Colonic mucosa (tissue), 4 donors: ENCODE measurements around the gene SLC39A6. TPM values are rescaled to one million over a fixed set of nuclear protein-coding genes. Genes with fewer than 3 reads are reported as not detected.
"Not testable (repeated sequence)": the region's sequence is repeated elsewhere in the genome, so short reads cannot be mapped to it uniquely, and the experiment has no call there.

Source experiments
- DNase-seq: peaks from one replicate; pipeline ENCODE4 v3.0.0-alpha.2; 2020
- H3K27ac ChIP-seq: fragments of 200-600 bp; one replicate; pipeline ENCODE4 v1.8.0; 2021
- H3K27me3 ChIP-seq: fragments of 200-600 bp; one replicate; pipeline ENCODE4 v1.8.0; 2021
- H3K36me3 ChIP-seq: fragments of 200-600 bp; one replicate; pipeline ENCODE4 v1.8.0; 2021
- H3K4me1 ChIP-seq: fragments of 200-600 bp; one replicate; pipeline ENCODE4 v1.8.0; 2021; ENCODE audit warnings: mild to moderate bottlenecking
- H3K4me3 ChIP-seq: fragments of 200-600 bp; one replicate; pipeline ENCODE4 v1.8.0; 2021
- H3K9ac ChIP-seq, 2 donors: one replicate each; pipeline ENCODE4 v1.7.0; 2013; ENCODE audit warnings: control low read depth in 2 of 2, low read depth in 2 of 2, low read length in 2 of 2
- H3K9me3 ChIP-seq: fragments of 200-600 bp; one replicate; pipeline ENCODE4 v1.8.0; 2021
- CTCF ChIP-seq: fragments of 200-600 bp; IDR thresholded peaks from one replicate; pipeline ENCODE4 v1.8.0; 2022; ENCODE audit warnings: antibody characterized with exemption, mild to moderate bottlenecking
- intact Hi-C: fragments of 100-400 bp; cut with DNase I; formaldehyde crosslinking; loops from one replicate; pipeline ENCODE4 v1.14.1; 2022
- total RNA-seq, 2 donors: library from RNA; stranded (reverse); fragmentation: NEBNext Ultra II Directional in 1 of 2; extraction: Animal tissue kit (Norgen Biotek cat#: 25700) in 1 of 2; gene quantifications; one replicate each; pipeline ENCODE4 v1.2.1, GENCODE V29; 2021
- donor health status: healthy.
- donor health status: DM: no; HTN: no; CAD: no.
- donor health status: DM: no; HTN: no; CAD: no.

Gene SLC39A6
- total RNA-seq, 2 donors from 2014 or later: 9.9 to 15.3 TPM

- no peak for TF ChIP-seq CTCF
- H3K9me3 ChIP-seq: no peaks in the 10 kb centered on the region
- no peaks in the 10 kb centered on the region for H3K27me3 ChIP-seq
- H3K27ac ChIP-seq: no peak overlapping the region
- H3K4me1 ChIP-seq: no peaks in the 10 kb centered on the region
- no peaks in the 10 kb centered on the region for H3K36me3 ChIP-seq
- no peak for DNase-seq
- no peak overlapping the region for H3K9ac ChIP-seq
- H3K4me3 ChIP-seq: peak overlapping the region; percentile 69
- intact Hi-C loops: no loop called here
Observed at GRCh38 chr18:36066001-36066400, 63.1 kb downstream of the SLC39A6 start.

GRCh38 chr18:36064809-36065079 is 64.4 kb downstream of the SLC39A6 start:
- H3K4me3 ChIP-seq, H3K27me3 ChIP-seq, intact Hi-C loops, DNase-seq, H3K9me3 ChIP-seq, H3K36me3 ChIP-seq, H3K9ac ChIP-seq, H3K4me1 ChIP-seq, H3K27ac ChIP-seq: not testable (repeated sequence)

GRCh38 chr18:36064027-36064808 is 64.9 kb downstream of the SLC39A6 start:
- no peak for TF ChIP-seq CTCF
- H3K36me3 ChIP-seq: no peaks in the 10 kb centered on the region
- no peaks in the 10 kb centered on the region for H3K27me3 ChIP-seq
- H3K4me1 ChIP-seq: no peaks in the 10 kb centered on the region
- DNase-seq: no peak
- H3K9me3 ChIP-seq: no peaks in the 10 kb centered on the region
- H3K4me3 ChIP-seq: no peak overlapping the region
- no peak overlapping the region for H3K27ac ChIP-seq
- no peak overlapping the region for H3K9ac ChIP-seq
- intact Hi-C loops: no loop called here

GRCh38 chr18:36058674-36059073 is 70.5 kb downstream of the SLC39A6 start:
- H3K4me3 ChIP-seq: no peak overlapping the region
- intact Hi-C loops: no loop called here
- H3K36me3 ChIP-seq: no peaks in the 10 kb centered on the region
- H3K27me3 ChIP-seq: no peaks in the 10 kb centered on the region
- H3K4me1 ChIP-seq: no peaks in the 10 kb centered on the region
- no peak overlapping the region for H3K27ac ChIP-seq
- no peak overlapping the region for H3K9ac ChIP-seq
- no peak for TF ChIP-seq CTCF
- no peak for DNase-seq
- H3K9me3 ChIP-seq: no peaks in the 10 kb centered on the region

Other genes starting within 250 kb of the SLC39A6 start
- 10 to 100 TPM; 39.8 TPM for gene RPRD1A, start 61.8 kb downstream of the SLC39A6 start, total RNA-seq
- gene ELP2, start 559 bp upstream of the SLC39A6 start, total RNA-seq: 10 to 100 TPM; 48.3 to 51.6 TPM
- gene MOCOS, start 58.2 kb upstream of the SLC39A6 start, total RNA-seq: 10 to 100 TPM in 1 of 2 donors, 1 to 10 TPM in 1; 6.8 to 10.0 TPM
- gene FHOD3, start 168.4 kb upstream of the SLC39A6 start, total RNA-seq: 1 to 10 TPM; 2.5 to 4.1 TPM